Upper lobe of left lung (tissue), 4 donors: Measurements from ENCODE around the gene COPZ1.

Source experiments
- CTCF ChIP-seq, 6 experiments: fragments of 450-650 bp in 4 of 6; fragments of 200-600 bp in 2 of 6; sonication (generic) in 2 of 6; IDR thresholded peaks; one replicate each; pipeline ENCODE4 v1.5.1; 2016 to 2019; ENCODE audit warnings: antibody characterized with exemption in 6 of 6
- EP300 ChIP-seq, 4 donors: sonication (generic); formaldehyde crosslinking; IDR thresholded peaks; one replicate each; pipeline ENCODE4 v1.5.1; 2017; ENCODE audit warnings: antibody characterized with exemption in 4 of 4, control low read depth in 2 of 4
- POLR2A ChIP-seq, 4 donors: fragments of 450-650 bp; IDR thresholded peaks; one replicate each; pipeline ENCODE4 v1.5.1; 2016 to 2017; ENCODE audit warnings: antibody characterized with exemption in 4 of 4, mild to moderate bottlenecking in 2 of 4
- POLR2AphosphoS5 ChIP-seq, 2 donors: sonication (generic); formaldehyde crosslinking; IDR thresholded peaks; one replicate each; pipeline ENCODE4 v1.5.1; 2017; ENCODE audit warnings: antibody characterized with exemption in 2 of 2

- TF ChIP-seq POLR2AphosphoS5 (IDR thresholded peaks at IDR 0.05) (no peak), CTCF (IDR thresholded peaks at IDR 0.05) (no peak), POLR2A (IDR thresholded peaks at IDR 0.05) (no peak), EP300 (IDR thresholded peaks at IDR 0.05) (no peak)
These were observed 27.1 kb downstream of the COPZ1 start for GRCh38 chr12:54352022-54352531.
